ENCODE data around the gene RBM10.

DNA sequence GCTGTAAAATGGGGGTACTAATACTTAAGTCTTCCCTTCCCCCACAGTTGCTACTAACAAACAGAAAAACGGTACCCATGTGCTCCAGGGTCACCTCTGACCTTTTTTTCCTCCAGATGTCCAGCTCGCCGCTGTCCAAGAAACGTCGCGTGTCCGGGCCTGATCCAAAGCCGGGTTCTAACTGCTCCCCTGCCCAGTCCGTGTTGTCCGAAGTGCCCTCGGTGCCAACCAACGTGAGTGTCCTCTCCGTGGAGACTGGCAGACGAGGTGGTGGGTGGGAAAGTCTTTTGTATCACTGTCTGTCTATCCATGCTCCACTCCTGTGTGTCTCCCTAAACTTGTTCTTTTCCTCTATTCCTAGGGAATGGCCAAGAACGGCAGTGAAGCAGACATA, 53.7 kb downstream of the RBM10 start:
- TF ChIP-seq, protein P1, sequence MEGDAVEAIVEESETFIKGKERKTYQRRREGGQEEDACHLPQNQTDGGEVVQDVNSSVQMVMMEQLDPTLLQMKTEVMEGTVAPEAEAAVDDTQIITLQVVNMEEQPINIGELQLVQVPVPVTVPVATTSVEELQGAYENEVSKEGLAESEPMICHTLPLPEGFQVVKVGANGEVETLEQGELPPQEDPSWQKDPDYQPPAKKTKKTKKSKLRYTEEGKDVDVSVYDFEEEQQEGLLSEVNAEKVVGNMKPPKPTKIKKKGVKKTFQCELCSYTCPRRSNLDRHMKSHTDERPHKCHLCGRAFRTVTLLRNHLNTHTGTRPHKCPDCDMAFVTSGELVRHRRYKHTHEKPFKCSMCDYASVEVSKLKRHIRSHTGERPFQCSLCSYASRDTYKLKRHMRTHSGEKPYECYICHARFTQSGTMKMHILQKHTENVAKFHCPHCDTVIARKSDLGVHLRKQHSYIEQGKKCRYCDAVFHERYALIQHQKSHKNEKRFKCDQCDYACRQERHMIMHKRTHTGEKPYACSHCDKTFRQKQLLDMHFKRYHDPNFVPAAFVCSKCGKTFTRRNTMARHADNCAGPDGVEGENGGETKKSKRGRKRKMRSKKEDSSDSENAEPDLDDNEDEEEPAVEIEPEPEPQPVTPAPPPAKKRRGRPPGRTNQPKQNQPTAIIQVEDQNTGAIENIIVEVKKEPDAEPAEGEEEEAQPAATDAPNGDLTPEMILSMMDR (IDR thresholded peaks at IDR 0.05), result no peak
- TF ChIP-seq POLR2A (IDR thresholded peaks at IDR 0.05), result no peak
- TF ChIP-seq EP300 (IDR thresholded peaks at IDR 0.05), result no peak
